HG02870 (cell line): ENCODE results near the gene PAGE4.

Source experiments
- ATAC-seq: cut with Tn5 transposase; IDR thresholded peaks from one replicate; pipeline ENCODE4 v1.9.1; 2021; ENCODE audit warnings: mild to moderate bottlenecking, moderate library complexity; ENCODE audit not compliant: unreplicated experiment

PAGE4 gene

DNA sequence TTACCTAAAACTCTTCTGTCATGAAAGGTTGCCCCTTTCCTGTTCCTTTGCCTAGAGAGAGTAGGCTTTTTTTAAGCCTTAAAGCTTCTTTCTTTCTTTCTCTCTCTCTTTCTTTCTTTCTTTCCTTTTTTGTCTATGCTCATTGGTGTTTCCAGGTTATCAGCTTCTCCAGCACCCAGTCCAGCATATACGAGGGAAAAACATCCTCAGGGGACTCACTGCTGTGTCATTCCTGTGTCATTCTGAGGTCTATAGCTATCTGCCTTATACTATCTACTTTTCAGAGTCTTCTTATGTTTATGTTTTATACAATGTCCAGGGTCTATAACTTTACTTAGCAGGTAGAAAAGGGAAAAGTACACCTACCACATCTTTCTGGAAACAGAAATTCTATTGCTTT is 39.6 kb downstream of the PAGE4 start:
- no peak for ATAC-seq

GRCh38 chrX:49876750-49877149 is 47.6 kb downstream of the PAGE4 start:
- no peak for ATAC-seq

GRCh38 chrX:49877397-49878101 is 48.4 kb downstream of the PAGE4 start:
- ATAC-seq = no peak

- no peak for ATAC-seq
Observed at GRCh38 chrX:49878128-49878833, 49.2 kb downstream of the PAGE4 start.

GRCh38 chrX:49878834-49879655 is 49.9 kb downstream of the PAGE4 start, which contains the start of gene USP27X:
USP27X (plus strand) TSS chrX:49879484; CDS start chrX:49880308, 824 bp downstream.
- ATAC-seq = peak; percentile 86

DNA sequence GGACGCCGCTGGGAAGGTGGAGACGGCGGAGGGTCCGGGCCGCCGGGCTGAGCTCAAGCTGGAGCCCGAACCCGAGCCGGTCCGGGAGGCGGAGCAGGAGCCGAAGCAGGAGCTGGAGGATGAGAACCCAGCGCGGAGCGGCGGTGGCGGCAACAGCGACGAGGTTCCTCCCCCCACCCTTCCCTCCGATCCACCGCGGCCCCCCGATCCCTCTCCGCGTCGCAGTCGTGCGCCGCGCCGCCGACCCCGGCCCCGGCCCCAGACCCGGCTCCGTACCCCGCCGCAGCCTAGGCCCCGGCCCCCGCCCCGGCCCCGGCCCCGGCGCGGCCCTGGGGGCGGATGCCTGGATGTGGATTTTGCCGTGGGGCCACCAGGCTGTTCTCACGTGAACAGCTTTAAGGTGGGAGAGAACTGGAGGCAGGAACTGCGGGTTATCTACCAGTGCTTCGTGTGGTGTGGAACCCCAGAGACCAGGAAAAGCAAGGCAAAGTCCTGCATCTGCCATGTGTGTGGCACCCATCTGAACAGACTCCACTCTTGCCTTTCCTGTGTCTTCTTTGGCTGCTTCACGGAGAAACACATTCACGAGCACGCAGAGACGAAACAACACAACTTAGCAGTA is 50.7 kb downstream of the PAGE4 start:
- ATAC-seq = peak; percentile 14

- no peak for ATAC-seq
Observed at GRCh38 chrX:49880668-49881067, 51.6 kb downstream of the PAGE4 start.
